IMR-90 (cell line): ENCODE data around the gene ABCA10. TPM values are rescaled to one million over a fixed set of nuclear protein-coding genes. Genes with fewer than 3 reads are reported as not detected.

ENCODE experiments used
- ATAC-seq: fragments of 200-7000 bp; cut with Tn5 transposase; 2 replicates; pipeline ENCODE4 v1.9.1; 2020; ENCODE audit warnings: low read depth, mild to moderate bottlenecking, moderate library complexity
- BruUV-seq: library from RNA; stranded (reverse); fragments of 400-500 nt; replicated peaks from 2 replicates; lab custom pipeline; 2021; lab: Mats Ljungman, UMichigan
- CTCF ChIA-PET: fragments of 300-600 bp; formaldehyde crosslinking; extraction: SDS; loops from one replicate; lab custom pipeline; 2021; ENCODE audit warnings: antibody characterized with exemption; lab: Yijun Ruan, JAX
- POLR2A ChIA-PET: fragments of 300-600 bp; sonication (Branson Sonifier 250); formaldehyde crosslinking; loops from one replicate; lab custom pipeline; 2022; ENCODE audit warnings: antibody characterized with exemption; ENCODE audit not compliant: unreplicated experiment; lab: Charles Lee
- DNase-seq: peaks from one replicate; pipeline ENCODE4 v3.0.0; 2013
- H2AFZ ChIP-seq: replicated peaks from 2 replicates; pipeline ENCODE3; 2013; ENCODE audit warnings: low read length, mild to moderate bottlenecking; ENCODE audit not compliant: poor library complexity
- H2AK5ac ChIP-seq: 2 replicates; pipeline ENCODE4 v1.6.1; 2013; ENCODE audit warnings: low read depth, low read length, inconsistent platforms
- H2AK9ac ChIP-seq: replicated peaks from 2 replicates; pipeline ENCODE3; 2013; ENCODE audit warnings: mild to moderate bottlenecking, low read depth, low read length, moderate library complexity; ENCODE audit not compliant: poor library complexity
- H2BK120ac ChIP-seq: 2 replicates; pipeline ENCODE4 v1.6.1; 2013; ENCODE audit warnings: low read depth, low read length, inconsistent platforms
- H2BK15ac ChIP-seq: 3 replicates; pipeline ENCODE4 v1.6.1; 2013; ENCODE audit warnings: low read depth, low read length, inconsistent platforms
- H2BK20ac ChIP-seq: 2 replicates; pipeline ENCODE4 v1.6.1; 2013; ENCODE audit warnings: low read depth, mild to moderate bottlenecking, inconsistent platforms, low read length, moderate library complexity
- H2BK5ac ChIP-seq: 2 replicates; pipeline ENCODE4 v1.6.1; 2013; ENCODE audit warnings: mild to moderate bottlenecking, low read depth, low read length, inconsistent platforms; ENCODE audit not compliant: poor library complexity, severe bottlenecking
- H3K14ac ChIP-seq: replicated peaks from 2 replicates; pipeline ENCODE4 v1.6.1; 2013; ENCODE audit warnings: low read depth, low read length, inconsistent platforms
- H3K18ac ChIP-seq: 2 replicates; pipeline ENCODE4 v1.6.1; 2013; ENCODE audit warnings: low read depth, low read length, control low read depth
- H3K23ac ChIP-seq: 2 replicates; pipeline ENCODE4 v1.6.1; 2013; ENCODE audit warnings: low read depth, low read length, inconsistent platforms
- H3K27ac ChIP-seq: 2 replicates; pipeline ENCODE4 v1.5.1; 2013; ENCODE audit warnings: mild to moderate bottlenecking, control low read depth, low read length; ENCODE audit not compliant: insufficient read depth
- H3K27me3 ChIP-seq: 2 replicates; pipeline ENCODE4 v1.6.1; 2013; ENCODE audit warnings: low read length; ENCODE audit not compliant: control insufficient read depth, insufficient read depth
- H3K36me3 ChIP-seq: 2 replicates; pipeline ENCODE4 v1.6.1; 2013; ENCODE audit warnings: low read length, mixed read lengths; ENCODE audit not compliant: control insufficient read depth, insufficient read depth
- H3K4ac ChIP-seq: 2 replicates; pipeline ENCODE4 v1.6.1; 2013; ENCODE audit warnings: low read depth, low read length, inconsistent platforms
- H3K4me1 ChIP-seq: 2 replicates; pipeline ENCODE4 v1.6.1; 2013; ENCODE audit warnings: low read length, mixed read lengths; ENCODE audit not compliant: control insufficient read depth, insufficient read depth
- H3K4me2 ChIP-seq: 2 replicates; pipeline ENCODE4 v1.6.1; 2013; ENCODE audit warnings: low read depth, mild to moderate bottlenecking, control low read depth, low read length, moderate library complexity
- H3K4me3 ChIP-seq: 2 replicates; pipeline ENCODE4 v1.5.1; 2013; ENCODE audit warnings: low read depth, mild to moderate bottlenecking, control low read depth, low read length, moderate library complexity; ENCODE audit not compliant: insufficient read depth
- H3K56ac ChIP-seq: 2 replicates; pipeline ENCODE4 v1.6.1; 2013; ENCODE audit warnings: low read length, inconsistent platforms; ENCODE audit not compliant: insufficient read depth; ENCODE audit errors: extremely low read depth
- H3K79me1 ChIP-seq, 2 experiments: 2 replicates each; pipeline ENCODE4 v1.6.1; 2013; ENCODE audit warnings: low read length in 2 of 2, inconsistent platforms in 1 of 2, low read depth in 1 of 2
- H3K9ac ChIP-seq: 2 replicates; pipeline ENCODE4 v1.6.1; 2013; ENCODE audit warnings: low read depth, low read length, control low read depth
- H3K9me1 ChIP-seq: 2 replicates; pipeline ENCODE4 v1.6.1; 2013; ENCODE audit warnings: low read length, inconsistent platforms; ENCODE audit not compliant: insufficient read depth
- H3K9me3 ChIP-seq: 2 replicates; pipeline ENCODE4 v1.6.1; 2013; ENCODE audit warnings: low read length; ENCODE audit not compliant: control insufficient read depth, insufficient read depth
- H4K20me1 ChIP-seq: 2 replicates; pipeline ENCODE4 v1.6.1; 2013; ENCODE audit warnings: low read length, inconsistent platforms; ENCODE audit not compliant: insufficient read depth
- H4K5ac ChIP-seq: 2 replicates; pipeline ENCODE4 v1.6.1; 2013; ENCODE audit warnings: mild to moderate bottlenecking, low read depth, low read length, control low read depth
- H4K8ac ChIP-seq, 2 experiments: 2 replicates each; pipeline ENCODE4 v1.6.1; 2013; ENCODE audit warnings: low read depth in 2 of 2, low read length in 2 of 2, control low read depth in 1 of 2, inconsistent platforms in 1 of 2
- H4K91ac ChIP-seq: 2 replicates; pipeline ENCODE4 v1.6.1; 2013; ENCODE audit warnings: low read depth, low read length, inconsistent platforms; ENCODE audit not compliant: insufficient read depth
- CEBPB ChIP-seq: IDR thresholded peaks from 2 replicates; pipeline ENCODE4 v1.6.1; 2012; ENCODE audit warnings: low read depth, low read length, improper control_type of control experiment
- RCOR1 ChIP-seq: IDR thresholded peaks from 2 replicates; pipeline ENCODE4 v1.6.1; 2012; ENCODE audit warnings: mild to moderate bottlenecking, low read length, improper control_type of control experiment; ENCODE audit not compliant: insufficient replicate concordance
- WGBS, 2 experiments: methylation state at CpG; one replicate each; pipeline versions ENCODE4 v1.1.5 to v1.1.7; 2013; ENCODE audit warnings: missing lambda C conversion rate in 2 of 2; ENCODE audit not compliant: insufficient read length in 1 of 2; ENCODE audit errors: extremely low coverage in 2 of 2; 5-methylcytosine and 5-hydroxymethylcytosine counted together
- dilution Hi-C: fragments of 300-500 bp; cut with HindIII; formaldehyde crosslinking; loops from one replicate; pipeline ENCODE4 v1.14.3; 2018; ENCODE audit warnings: low sequenced_read_pairs; ENCODE audit not compliant: unreplicated experiment
- in situ Hi-C: fragments of 300-500 bp; cut with MboI; formaldehyde crosslinking; loops from 3 replicates; pipeline ENCODE4 v1.14.3; 2019; ENCODE audit warnings: low sequenced_read_pairs, inconsistent platforms, mixed read lengths
- intact Hi-C: fragments of 100-400 bp; cut with micrococcal nuclease; formaldehyde crosslinking; loops from 2 replicates; pipeline ENCODE4 v1.10.0; 2022
- polyA plus RNA-seq, 3 experiments: library from polyadenylated mRNA; depleted of rRNA; stranded (reverse); fragments of >200 nt; gene quantifications; 2 replicates each; pipeline ENCODE4 v1.2.3, GENCODE V29; 2012; ENCODE audit warnings: low replicate concordance in 1 of 3
- total RNA-seq: library from RNA; depleted of rRNA; stranded (reverse); fragments of >200 nt; gene quantifications from 2 replicates; pipeline ENCODE4 v1.2.3, GENCODE V29; 2012

ABCA10 gene
- total and polyA plus RNA-seq, 2 of the 4 experiments (the other 2 are of a cell fraction): under 0.01 to 0.03 TPM

GRCh38 chr17:69117855-69118784 is 110.5 kb downstream of the ABCA10 start:
- Histone ChIP-seq H3K4ac (no peak overlapping the region), H3K23ac (no peak overlapping the region), H4K20me1 (no peaks in the 10 kb centered on the region), H3K18ac (no peak overlapping the region), H2BK20ac (no peak overlapping the region), H3K9me3 (no peaks in the 10 kb centered on the region), H2AFZ (no peak overlapping the region), H4K5ac (no peak overlapping the region), H2AK9ac (no peak overlapping the region), H4K91ac (no peak overlapping the region), H2BK5ac (no peak overlapping the region), H3K4me1 (no peaks in the 10 kb centered on the region), H2AK5ac (no peak overlapping the region), H3K27ac (no peak overlapping the region), H2BK15ac (no peak overlapping the region), H2BK120ac (no peak overlapping the region), H3K56ac (no peak overlapping the region), H3K36me3 (no peaks in the 10 kb centered on the region), H3K27me3 (no peaks in the 10 kb centered on the region), H3K14ac (no peak overlapping the region), H3K79me1 (no peaks in the 10 kb centered on the region), H4K8ac (no peak overlapping the region), H3K9me1 (no peaks in the 10 kb centered on the region), H3K4me3 (no peak overlapping the region), H3K4me2 (no peak overlapping the region), H3K9ac (no peak overlapping the region)
- no TSS peak for BruUV-seq
- CTCF ChIA-PET: no interaction called here
- ATAC-seq (no peak), DNase-seq (no peak)
- dilution Hi-C loops: no loop called here
- in situ Hi-C loops: no loop called here
- TF ChIP-seq CEBPB (no peak), RCOR1 (no peak)
- intact Hi-C loops: no loop called here
- WGBS, 2 experiments: no CpG with 5 or more reads among the region's 2 CpGs
- POLR2A ChIA-PET: no interaction called here
